GM12865 (cell line): ENCODE data around the gene SLC26A2.

Experiments used
- DNase-seq: peaks from one replicate; pipeline ENCODE4 v3.0.0; 2010; ENCODE audit warnings: low read depth
- H3K4me3 ChIP-seq: 2 replicates; pipeline ENCODE4 v1.5.1; 2011; ENCODE audit warnings: mild to moderate bottlenecking, low read depth, low read length, control low read depth
- CTCF ChIP-seq: IDR thresholded peaks from 2 replicates; pipeline ENCODE4 v1.5.1; 2011; ENCODE audit warnings: low read length, control low read depth, low read depth, inconsistent platforms; ENCODE audit not compliant: insufficient read depth; ENCODE audit errors: missing control alignments

SLC26A2 gene

DNA sequence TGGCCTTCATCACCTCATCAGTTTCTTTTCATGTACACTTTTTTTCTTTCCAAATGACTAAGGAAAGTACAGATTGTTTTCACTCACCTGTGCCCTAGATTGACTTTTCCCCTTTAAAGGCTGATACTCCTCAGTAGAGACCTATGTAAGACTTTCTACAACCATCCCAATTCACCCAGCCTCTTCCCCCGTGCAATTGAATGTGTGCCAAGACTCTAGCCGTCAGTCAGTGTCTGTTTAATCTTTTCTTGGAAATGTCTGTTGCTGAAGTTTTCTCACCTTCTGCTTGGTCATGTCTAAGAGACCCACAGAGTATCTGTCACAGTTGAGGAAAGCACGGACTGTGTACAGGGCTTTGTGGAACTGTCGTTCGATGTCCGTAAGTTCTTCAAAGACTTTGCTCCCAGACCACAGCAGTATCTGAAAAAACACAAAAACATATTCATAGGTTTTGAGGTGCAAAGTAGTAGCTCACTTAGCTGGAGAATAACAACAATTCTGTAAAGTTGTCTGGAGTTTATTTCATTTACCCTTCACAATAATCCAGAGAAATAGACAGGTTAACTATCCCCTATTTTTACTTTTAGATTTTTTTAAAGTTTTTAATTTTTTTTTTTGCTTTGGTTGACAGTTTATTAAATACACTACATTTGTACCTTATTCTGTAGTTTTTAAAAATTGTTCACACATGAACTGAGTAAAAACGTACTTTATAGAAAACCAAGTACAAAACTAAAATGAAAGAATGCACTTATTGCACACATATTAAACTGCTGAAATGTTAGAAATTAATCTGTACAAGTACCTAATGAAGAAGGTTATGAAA is 29.6 kb upstream of the SLC26A2 start:
- no peak for TF ChIP-seq CTCF
- H3K4me3 ChIP-seq: no peak overlapping the region
- no peak for DNase-seq

GRCh38 chr5:149931992-149932436 is 28.5 kb upstream of the SLC26A2 start:
- no peak for DNase-seq
- no peak for TF ChIP-seq CTCF
- no peak overlapping the region for H3K4me3 ChIP-seq

GRCh38 chr5:149932445-149933350 is 27.9 kb upstream of the SLC26A2 start:
- DNase-seq: no peak
- TF ChIP-seq CTCF: no peak
- no peak overlapping the region for H3K4me3 ChIP-seq

GRCh38 chr5:149935431-149935901 is 25.1 kb upstream of the SLC26A2 start:
- no peak for DNase-seq
- no peak overlapping the region for H3K4me3 ChIP-seq
- TF ChIP-seq CTCF: no peak

DNA sequence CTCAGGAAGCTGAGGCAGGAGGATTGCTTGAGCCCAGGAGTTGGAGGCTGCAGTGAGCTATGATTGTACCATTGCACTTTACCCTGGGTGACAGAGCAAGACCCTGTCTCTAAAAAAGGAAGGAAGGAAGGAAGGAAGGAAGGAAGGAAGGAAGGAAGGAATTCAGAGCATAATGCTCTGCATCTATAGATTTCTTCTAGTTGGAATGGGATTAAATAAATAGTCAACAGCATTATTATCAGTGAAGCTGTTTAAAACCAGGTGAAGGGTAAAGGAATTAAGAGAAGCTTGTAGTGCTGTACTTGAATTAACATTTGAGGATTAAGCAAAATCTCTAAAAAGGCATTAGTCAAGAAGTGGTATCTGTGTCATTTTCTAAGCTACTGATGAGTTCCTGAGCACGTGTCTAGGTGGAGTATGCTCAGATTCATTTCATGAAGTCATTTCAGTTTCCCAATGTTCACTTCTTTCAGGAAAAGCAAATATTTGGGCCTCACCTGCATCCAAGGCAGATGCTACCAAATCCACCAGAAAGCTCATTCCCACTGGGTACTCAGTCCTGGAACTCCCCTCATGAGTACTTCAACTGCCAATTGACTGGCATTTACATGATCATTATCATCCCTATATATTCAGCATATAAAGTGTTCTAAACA is 24.4 kb upstream of the SLC26A2 start:
- no peak for TF ChIP-seq CTCF
- DNase-seq: no peak
- no peak overlapping the region for H3K4me3 ChIP-seq

- TF ChIP-seq CTCF: no peak
- H3K4me3 ChIP-seq: no peak overlapping the region
- no peak for DNase-seq
These were observed 23.9 kb upstream of the SLC26A2 start for GRCh38 chr5:149936700-149937091.
